Suppressor macrophage (primary cell): ENCODE measurements around the gene HELZ2.
A peak's percentile ranks its signal among the peaks of the same experiment; 100 is the strongest.

Source experiments
- DNase-seq, 4 experiments: peaks; one replicate each; pipeline ENCODE4 v3.0.0-alpha.2; 2020 to 2022

The HELZ2 gene

DNA sequence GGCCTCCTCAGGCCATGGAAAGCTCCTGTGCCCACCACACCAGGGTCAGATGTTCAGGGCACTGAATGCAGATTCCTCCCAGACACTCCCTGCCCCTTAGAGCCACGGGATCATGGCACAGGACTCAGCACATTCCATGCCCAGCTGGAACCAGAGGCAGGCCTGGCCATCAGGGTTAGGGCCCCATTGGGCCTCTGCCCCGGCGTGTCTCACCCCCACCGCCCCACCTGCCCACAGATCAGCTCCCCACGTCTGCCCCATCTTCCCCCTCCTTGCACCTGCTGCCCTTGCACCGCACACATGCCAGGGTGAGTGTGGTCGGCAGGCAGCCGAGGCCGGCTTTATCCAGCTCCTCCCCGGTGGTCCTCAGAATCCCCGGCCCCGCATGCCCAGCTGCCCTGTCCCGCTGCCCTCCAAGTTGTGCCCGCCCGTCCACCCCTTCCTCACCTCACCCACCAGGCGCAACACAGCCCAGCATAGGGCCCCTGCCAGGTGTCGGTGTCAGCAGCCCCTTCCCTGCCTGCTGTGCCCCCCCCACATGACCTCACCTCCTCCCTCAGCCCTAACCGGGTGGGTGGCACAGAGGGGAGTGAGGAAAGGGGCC lies 24.3 kb downstream of the HELZ2 start:
- DNase-seq: no peak

DNA sequence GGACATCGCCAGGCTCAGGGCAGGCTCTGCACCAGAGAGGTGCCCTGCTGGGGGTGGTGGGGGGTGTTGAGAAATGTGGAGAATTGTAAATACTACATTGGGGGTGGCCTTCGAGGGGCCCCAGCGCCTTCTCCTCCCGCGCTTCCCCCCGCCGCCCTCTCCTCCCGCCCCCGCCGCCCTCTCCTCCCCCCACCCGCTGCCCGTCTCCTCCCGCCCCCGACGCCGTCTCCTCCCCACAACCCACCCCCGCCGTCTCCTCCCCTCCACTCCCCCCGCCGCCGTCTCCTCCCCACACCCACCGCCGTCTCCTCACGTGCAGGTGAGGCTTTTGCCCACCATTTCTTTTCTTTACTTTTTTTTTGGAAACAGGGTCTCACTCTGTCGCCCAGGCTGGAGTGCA lies 25.0 kb downstream of the HELZ2 start:
- no peak for DNase-seq

DNA sequence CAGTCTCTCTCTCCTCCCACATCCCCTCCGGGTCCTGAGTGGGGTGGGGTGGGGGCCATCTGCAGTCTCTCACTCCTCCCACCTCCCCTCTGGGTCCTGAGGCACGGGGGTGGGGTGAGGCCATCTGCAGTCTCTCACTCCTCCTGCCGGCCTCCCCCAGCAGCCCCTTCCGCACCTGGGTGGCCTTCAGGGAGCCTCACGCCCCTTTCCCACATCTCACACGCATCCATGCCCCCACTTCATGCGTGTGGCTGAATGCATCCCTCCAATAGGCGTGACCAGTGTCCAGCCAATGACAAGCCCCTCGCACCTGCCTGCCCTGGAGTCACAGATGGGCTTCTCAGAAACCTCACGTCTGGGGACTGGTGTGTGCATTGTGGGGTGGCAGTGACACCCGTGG lies 25.5 kb downstream of the HELZ2 start:
- no peak for DNase-seq

DNA sequence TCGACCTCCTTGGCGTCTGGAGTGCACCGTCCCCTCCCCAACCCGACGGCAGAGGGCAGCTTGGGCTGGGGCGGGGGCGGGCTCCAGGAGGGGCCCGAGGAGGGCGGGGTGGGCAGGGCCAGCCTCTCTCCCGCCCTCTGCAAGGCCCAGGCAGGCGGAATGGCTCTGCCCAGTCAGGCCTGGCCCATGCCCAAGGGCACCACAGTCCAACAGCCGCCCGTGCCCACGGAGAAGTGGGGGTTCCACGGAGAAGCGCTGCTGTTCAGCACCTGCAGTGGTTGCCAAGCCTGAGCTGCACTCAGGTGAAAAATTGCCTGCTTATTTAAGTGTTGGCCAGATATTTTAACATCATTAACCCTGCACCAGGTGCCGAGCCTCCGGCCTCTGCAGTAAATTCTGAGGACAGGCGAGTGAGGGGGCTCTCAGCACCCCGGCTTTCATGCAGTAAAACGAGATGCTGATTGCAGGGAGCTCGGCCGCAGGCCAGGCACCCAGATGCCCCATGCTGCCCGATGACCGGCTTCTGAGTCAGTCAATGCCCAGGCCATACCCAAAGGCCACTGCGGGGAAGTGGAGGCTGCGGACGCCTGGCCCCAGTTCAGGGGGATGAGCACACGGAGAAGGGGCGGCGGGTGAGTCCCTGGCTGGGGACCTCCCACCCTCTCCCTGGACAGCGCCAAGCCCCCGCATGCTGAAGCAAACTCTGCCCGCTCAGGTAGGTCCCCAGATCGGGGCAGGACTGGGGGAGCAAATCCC lies 26.1 kb downstream of the HELZ2 start, which contains the start of gene SRMS:
Gene SRMS (minus strand): TSS at position 25 of the 756 bp plus-strand sequence. CDS start 286 bp downstream, outside the sequence.
- DNase-seq: no peak

DNA sequence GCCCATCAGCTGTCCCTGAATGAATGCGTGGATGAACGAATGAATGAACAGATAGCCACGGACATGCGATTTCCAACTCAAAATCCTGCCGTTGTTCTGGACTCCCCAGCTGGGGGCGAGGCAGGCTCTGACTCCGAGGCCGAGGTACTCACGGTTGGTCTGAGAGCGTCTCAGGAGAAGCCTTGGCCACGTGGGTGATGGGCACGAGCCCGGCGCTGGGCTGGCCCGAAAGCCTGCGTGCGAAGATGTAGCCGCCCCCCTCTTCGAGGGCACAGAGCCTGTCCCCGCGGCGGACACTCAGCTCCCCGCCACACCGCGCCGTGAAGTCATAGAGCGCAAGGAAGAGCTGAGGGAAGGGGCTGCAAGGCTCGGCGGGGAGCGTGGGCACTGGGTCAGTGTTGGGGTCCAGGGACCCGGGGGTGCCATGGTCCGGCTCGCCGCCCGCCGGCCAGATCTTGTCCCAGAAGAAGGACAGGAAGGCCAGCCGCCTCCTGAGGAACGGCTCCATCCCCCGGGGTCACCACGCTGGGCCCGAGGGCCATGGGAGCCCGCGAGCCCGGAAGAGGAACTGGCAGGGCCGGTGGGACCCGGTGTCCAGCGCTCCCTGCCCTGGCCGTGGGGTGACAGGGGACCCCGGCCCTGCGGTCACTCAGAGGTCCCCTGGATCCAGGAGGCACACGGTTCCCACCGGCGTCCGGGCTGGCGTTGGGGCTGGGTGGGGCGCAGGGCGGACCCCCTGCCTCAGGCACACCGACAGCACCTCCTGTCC lies 26.9 kb downstream of the HELZ2 start:
- DNase-seq: no peak

DNA sequence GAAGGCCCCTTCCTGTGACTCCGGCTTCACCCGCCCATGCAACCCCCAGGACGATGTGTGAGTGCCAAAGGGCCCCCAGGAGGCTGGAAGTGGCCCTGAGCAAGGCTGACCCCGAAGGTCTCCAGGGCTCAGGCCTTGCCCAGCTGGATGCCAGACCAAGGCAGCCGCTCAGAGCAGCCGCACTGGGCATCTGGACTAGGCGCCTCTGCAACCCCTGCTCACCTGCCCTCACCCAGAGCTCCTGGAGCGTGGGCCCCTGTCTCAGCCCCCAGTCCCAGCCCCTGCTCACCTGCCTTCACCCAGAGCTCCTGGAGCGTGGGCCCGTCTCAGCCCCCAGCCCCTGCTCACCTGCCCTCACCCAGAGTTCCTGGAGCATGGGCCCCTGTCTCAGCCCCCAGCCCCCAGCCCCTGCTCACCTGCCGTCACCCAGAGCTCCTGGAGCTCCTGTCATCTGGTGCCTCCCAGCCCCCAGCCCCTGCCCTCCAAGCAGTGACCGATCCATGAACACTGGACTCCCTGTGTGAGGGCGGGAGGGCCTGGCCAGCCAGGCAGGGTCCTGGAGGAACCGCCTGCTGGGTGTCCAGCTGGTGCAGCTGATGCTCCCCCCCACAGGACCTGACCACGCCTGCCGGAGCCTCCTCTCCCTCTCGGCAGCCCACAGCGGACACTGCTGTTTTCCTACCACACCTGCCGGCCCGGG lies 27.6 kb downstream of the HELZ2 start:
- DNase-seq: no peak

DNA sequence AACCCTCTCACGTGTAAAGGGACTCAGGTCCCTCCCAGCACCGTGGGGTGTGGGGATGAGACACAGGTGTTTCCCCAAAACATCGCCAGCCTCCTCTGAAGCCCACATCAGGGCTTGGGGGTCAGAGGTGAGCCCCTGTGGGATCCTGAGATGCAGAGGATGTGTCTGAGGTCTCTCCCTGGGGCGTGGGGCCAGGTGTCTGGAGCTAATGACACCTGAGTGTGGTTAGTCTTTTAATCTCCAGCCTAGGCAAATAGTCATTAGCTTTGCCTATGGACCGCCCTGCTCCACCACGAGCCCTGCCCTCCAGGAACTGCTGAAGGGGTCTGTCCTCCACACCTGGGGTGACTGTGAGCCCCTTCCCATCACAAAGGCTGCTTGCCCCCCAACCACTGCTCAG lies 28.2 kb downstream of the HELZ2 start:
- no peak for DNase-seq

DNA sequence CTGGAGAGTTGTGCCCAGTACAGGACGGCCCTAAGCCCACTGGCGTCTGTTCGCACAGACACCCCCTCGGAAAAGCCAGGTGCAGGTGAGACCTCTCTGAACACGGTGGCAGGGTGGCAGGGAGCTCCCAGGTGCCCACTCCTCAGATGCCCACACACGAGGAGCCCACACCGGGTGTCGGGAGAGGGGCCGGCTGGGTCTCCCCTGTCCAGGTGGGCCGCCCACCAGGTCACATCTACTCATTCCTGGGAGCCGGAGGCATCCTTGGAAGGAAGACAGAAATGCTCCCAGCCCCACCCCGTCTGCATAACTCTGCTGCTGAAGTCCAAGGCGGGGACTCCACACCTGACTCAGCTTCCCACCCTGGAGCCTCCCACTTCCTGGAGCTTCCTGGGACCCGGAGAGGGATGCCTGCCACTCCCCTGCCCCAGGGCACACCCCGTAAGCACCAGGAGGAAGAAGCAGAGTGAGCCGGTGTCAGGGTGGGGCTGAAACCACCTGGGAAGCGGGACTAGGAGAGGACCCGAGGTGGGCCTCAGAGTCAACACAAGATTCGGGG lies 29.0 kb downstream of the HELZ2 start:
- no peak for DNase-seq

DNA sequence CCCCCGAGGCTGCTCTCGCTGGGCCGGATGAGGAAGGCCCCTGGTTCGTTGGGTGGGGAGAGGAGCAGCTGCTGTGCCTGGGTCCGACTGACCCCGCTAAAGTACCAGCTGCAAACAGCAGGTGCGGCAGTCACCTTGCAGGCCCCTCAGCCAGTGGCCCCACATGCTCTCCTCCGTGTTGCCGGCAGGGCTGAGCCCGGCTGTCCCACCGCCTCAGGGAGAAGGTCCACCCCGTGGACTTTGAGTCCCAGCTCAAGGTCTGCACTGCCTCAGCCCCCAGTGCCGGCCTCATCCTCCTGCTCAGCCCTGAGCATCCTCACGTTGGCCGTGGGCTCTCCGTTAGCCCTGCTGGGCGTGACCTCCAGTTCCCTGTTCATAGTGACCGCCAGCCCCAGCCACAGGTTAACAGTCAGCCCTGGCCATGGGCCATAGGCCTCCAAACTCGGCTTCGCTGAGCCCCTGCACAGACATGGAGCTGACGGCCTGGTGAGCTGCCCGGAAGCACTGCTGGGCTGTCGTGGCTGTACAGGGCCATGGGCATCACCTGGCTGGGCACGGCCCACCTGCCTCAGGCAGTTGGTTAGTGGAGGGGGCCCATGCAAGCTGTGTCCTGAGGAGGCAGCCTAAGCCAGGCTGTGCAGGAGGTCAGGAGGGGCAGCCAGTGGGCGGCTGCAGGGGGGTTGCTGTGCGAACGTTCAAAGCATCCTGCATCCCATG lies 29.6 kb downstream of the HELZ2 start:
- DNase-seq: no peak

DNA sequence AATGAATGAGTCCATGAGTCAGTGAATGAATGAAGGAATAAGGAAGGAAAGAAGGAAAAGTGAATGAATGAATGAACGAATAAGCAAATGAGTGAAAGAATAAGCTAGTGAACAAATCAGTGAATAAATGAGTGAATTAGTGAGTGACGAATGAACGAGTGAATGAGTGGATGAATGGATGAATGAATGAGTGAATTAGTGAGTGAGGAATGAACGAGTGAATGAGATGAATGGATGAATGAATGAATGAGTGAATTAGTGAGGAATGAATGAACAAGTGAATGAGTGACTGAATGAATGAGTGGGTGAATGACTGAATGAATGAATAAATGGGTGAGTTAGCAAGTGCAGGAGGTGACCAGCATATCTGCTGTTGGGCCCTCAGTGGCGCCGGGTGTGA lies 30.3 kb downstream of the HELZ2 start:
- DNase-seq: no peak

DNA sequence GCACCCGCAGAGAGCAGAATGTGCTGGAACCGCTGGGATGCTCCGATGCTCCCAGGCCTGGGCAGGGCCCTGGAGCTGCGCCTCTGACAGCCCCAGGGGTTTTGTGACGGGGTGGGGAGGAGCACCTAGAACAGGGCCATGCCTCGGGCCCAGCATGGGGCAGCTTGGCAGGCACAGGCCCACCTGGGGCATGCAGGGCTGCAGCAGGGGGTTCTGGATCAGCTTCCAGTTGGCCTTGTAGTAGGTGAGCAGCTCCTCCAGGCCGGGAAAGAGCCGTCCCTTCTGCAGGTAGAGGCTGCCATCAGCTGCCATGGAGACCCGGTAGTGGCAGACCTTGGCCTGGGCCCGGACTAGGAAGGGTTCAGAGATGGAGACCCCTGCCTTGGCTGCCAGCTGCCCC lies 30.9 kb downstream of the HELZ2 start:
- DNase-seq: no peak

DNA sequence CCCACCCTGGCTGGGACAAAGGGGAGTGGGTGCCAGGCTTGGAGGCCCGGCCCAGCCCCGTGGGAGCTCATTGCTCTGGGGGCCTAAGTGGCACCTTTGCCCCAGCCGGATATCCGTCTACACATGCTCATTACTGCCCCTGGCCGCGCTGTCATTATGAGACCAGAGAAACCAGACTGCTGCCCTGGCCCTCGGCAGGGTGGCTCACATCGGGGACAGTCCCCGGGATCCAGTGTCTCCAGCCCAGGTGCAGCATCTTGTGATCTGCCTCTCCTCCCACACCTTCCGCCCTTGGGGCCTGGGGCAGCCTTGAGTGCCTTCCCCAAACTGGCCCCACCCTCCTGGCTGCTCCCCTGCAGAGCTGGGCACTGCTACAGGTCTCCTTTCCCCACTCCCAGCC lies 31.3 kb downstream of the HELZ2 start:
- no peak for DNase-seq

DNA sequence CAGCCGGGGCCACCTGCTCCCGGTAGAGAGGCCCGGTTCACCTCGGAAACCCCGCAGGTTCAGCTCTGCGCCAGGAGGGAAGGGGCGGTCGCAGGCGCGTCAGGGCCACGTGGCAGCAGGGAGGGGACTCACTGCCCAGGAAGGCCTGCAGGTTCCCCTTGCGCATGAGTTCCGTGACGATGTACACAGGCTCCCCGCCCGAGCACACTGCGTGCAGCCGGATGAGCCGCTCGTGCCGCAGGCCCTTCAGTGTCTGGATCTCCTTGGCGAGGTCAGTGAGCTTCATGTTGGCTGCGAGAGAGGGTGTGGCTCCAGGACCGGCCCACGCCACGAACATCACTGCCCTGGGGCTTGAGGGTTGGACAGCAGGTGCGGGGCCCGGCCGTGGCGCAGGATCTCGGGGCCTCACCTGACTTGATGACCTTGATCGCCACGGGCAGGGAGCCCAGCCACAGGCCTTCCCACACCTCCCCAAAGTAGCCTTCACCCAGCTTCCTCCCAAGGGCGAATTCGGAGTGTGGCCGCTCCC lies 31.9 kb downstream of the HELZ2 start:
- DNase-seq: no peak

DNA sequence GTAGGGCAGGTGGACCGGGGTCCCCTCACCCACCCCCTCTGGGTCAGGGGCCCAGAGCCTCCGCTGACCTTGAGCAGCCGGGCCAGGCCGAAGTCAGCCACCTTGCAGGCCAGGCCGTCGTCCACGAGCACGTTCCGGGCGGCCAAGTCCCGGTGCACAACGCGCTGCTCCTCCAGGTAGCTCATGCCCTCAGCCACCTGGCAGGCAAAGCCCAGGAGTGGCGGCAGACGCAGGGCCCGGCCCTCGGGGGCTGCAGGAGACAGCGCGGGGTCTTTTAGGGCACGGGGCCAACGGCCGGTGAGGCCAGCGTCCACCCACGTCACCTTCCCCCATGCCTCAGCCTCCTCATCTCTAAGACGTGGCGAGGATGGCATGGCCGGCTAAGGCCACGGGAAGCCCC lies 32.7 kb downstream of the HELZ2 start:
- DNase-seq: no peak

DNA sequence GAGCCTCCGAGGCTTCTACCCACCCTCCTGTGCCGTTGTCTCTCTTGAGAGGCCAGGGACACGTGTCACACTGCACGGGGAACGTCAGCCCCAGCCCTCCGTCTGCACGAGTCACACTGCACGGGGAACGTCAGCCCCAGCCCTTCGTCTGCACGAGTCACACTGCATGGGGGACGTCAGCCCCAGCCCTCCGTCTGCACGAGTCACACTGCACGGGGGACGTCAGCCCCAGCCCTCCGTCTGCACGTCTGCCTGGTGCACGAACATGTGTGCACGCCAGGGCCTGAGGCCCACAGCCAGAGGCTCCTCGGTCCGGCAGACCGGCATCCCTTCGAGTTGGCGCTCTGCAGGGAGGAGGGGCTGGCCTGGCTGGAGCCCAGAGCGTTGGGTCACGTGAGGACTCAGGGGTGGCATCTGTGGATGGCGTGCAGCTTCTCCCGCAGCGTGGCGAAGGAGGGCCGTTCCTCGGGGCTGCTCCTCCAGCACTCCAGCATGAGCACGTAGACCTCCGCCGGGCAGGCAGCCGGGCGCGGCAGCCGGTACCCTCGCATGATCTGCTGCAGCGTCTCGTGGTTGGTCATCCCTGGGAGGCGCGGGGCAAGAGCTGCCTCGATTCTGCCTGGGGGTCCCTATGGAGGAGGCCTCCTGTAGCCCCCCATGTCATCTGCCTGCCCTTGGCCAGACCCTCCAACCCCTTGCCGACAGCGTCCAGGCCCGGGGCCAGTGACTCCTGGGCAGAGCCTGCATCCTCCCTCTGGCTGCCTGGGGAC lies 33.4 kb downstream of the HELZ2 start:
- peak; percentile 14 to 36 (median 23) for DNase-seq

DNA sequence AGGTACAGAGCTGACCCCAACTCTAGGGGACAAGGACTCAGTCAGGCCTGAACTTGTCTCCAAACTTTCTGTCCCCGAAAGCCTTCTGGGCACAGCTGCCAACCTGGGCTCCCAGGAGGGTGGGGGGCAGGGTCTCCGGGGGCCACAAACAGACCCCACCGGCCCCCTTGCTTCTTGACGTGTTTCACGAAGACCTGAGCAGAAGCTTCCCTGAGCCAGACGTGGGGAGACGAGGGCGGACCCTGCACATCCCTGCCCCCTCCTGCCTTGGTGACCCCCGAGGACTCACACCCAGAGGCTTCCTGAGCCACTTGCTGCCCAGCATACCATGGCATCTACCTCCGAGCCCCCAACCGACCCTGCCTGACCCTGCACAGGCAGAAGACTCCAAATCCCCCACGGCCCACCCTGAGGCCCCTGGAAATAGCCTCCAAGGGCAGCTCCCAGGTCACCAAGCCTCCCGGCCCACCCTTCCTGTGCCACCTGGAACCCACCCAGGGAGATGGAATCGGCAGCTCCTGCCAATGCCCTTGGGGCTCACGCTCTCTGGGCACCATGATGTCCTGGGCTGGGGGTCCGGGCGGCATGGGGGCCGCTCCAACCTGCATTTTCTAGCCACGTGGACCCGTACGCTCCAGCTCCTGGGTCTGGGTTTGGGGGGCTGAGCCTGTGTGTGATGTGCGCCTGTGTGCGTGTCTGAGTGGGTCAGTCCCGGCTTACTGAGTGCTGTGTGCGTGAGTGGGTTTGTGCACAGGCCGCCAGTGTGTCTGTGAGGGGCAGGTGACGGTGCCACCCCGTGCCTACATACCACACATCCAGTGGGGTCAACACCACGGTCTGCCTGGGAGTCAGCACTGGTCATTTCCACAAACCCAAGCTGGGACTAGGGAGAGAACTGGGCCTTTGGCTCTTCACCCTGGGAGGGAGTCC lies 34.3 kb downstream of the HELZ2 start:
- no peak for DNase-seq

DNA sequence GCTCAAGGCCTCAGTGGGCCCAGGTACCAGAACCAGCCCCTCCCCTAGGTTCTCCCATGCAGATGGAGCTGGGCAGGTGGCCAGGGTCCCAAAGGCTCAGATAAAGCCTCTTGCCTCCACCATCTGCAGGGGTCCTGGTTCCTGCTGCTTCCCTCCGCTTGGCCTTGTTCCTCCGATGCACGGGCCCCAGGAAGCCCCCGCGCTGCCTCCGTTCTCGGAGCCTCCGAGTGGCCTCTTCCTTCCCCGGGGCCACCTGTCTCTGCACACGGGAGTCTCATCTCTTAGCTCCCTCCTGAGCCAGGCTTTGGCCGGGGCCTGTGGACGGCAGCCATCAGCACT lies 35.0 kb downstream of the HELZ2 start:
- DNase-seq: no peak

DNA sequence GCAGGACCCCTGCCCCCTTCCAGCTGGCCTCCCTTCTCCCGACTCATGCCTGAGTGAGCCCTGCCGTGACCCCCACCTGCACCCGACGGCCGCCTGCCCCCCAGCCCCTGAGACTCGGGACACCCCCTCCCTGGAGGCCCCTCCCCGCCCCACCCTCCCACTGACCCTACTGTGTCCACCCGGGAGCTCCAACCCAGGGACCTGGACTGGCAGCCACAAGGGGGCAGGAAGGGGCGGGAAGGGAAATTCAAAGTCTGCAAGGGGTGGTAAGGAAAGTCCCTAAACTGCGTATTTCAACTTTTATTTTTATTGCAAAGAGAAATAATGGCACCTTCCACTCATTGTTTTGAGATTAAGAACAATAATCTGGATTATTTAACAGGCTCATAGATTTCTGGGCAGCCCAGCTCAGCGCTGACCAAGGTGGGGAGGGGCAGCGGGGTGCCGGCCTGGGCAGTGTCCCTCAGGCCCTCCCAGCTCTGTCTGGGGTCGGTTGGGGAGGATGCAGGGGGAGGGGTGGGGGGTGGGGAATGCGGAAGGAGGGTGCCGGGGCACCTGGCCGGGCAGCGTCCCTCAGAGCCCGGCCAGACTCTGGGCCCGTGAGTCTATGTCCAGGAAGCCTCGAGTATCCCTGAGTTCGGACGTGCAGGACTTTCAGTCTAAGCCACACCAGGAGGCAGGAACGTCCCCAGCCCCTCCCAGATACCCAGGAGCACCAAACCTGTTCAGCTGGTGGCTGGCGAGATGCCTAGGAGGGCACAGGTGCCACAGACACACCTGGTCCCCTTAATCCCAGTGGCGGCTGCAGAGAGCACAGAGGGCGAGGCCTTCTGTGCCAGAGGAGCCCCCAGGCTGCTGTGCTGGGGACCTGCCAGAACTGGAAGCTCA lies 35.6 kb downstream of the HELZ2 start:
- DNase-seq: peak; percentile 41 to 76 (median 64)
